Motor neuron (in vitro differentiated cells): Measurements from ENCODE around the gene EPHB6. TPM values are rescaled to one million over a fixed set of nuclear protein-coding genes. Genes with fewer than 3 reads are reported as not detected.

Experiments
- ATAC-seq, 8 experiments: fragments of 200-7000 bp; cut with Tn5 transposase; replicated peaks in 6 of 8; 2 replicates each; pipeline ENCODE4 v1.8.0; 2021; ENCODE audit warnings: mild to moderate bottlenecking in 8 of 8, moderate library complexity in 8 of 8
- H3K27ac ChIP-seq, 2 donors: fragments of 250-450 bp; sonication (Bioruptor Pico); 2 replicates each; pipeline ENCODE4 v1.9.0; 2021; ENCODE audit warnings: antibody characterized with exemption in 2 of 2, mild to moderate bottlenecking in 2 of 2, moderate library complexity in 1 of 2
- H3K4me1 ChIP-seq, 2 donors: fragments of 250-450 bp; sonication (Bioruptor Pico); replicated peaks in 1 of 2; 2 replicates each; pipeline ENCODE4 v1.6.1; 2021; ENCODE audit warnings: antibody characterized with exemption in 2 of 2, mild to moderate bottlenecking in 2 of 2, moderate library complexity in 1 of 2
- H3K4me3 ChIP-seq, 5 donors: fragments of 250-450 bp; sonication (Bioruptor Pico); 2 replicates each; pipeline ENCODE4 v1.9.0; 2021; ENCODE audit warnings: antibody characterized with exemption in 5 of 5, mild to moderate bottlenecking in 5 of 5, moderate library complexity in 4 of 5
- WGBS, 10 experiments: fragments of 450-650 bp; shearing (Covaris generic); methylation state at CpG; one replicate each; pipeline ENCODE4 v1.0.0; 2022; 5-methylcytosine and 5-hydroxymethylcytosine counted together
- in situ Hi-C, 9 experiments: fragments of 400-800 bp; cut with MboI; loops; one replicate each; pipeline ENCODE4 v1.15.0; 2021; ENCODE audit warnings: low sequenced_read_pairs in 9 of 9, low pct_unique_long_range_greater_than_20kb in 2 of 9; ENCODE audit not compliant: unreplicated experiment in 9 of 9
- total RNA-seq, 8 experiments: library from RNA; unstranded; fragments of 300-600 nt; gene quantifications; 2 replicates each; pipeline versions ENCODE4 v1.2.3 to v1.2.4, GENCODE V29; 2022

EPHB6 gene
- total RNA-seq, 8 experiments from 2014 or later: 0.97 to 9.9 (median 3.3) TPM

DNA sequence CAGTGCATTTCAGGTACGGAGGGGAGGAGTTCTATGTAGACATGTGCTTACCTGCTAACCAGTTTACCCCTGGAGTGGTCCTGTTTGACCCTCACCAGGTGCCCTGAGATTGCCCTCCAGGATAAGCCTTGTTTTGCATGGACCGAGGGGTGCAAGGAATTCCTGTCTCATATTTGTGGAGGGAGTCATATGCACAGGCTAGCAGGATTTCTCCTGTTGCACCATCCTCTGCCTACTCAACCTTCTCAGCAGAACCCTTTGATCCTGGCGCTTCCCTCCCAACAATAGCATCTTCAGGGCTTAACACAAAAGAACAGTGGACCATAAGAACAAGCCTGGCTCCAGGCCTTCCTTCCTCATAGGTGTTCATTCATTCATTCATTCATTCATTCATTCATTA lies 23.4 kb downstream of the EPHB6 start:
- no peak overlapping the region for H3K4me3 ChIP-seq
- H3K4me1 ChIP-seq: no peaks in the 10 kb centered on the region
- H3K27ac ChIP-seq: no peak overlapping the region
- in situ Hi-C loops: loop anchor here in 1 of 9 experiments (25.0 kb wide), 1 partner anchor 109 kb away; no protein-coding TSS in a partner anchor
- WGBS, 10 experiments: 17 to 100% (median 60%) methylated on average over 1 to 2 of the region's 3 CpGs; no CpG with 5 or more reads in 3 of the 10 experiments
- ATAC-seq: no peak

GRCh38 chr7:142879060-142879459 lies 24.2 kb downstream of the EPHB6 start:
- peaks cover 0 to 2% of the 10 kb centered on the region in 2 donors for H3K4me1 ChIP-seq
- 3 to 85% (median 67%) methylated on average over 2 to 5 of the region's 5 CpGs for WGBS, 10 experiments
- no peak for ATAC-seq
- H3K4me3 ChIP-seq: no peak overlapping the region
- in situ Hi-C loops: loop anchor here in 1 of 9 experiments (25.0 kb wide), 1 partner anchor 108 kb away; no protein-coding TSS in a partner anchor
- no peak overlapping the region for H3K27ac ChIP-seq

GRCh38 chr7:142880876-142881505 lies 26.1 kb downstream of the EPHB6 start:
- in situ Hi-C loops: loop anchor here in 1 of 9 experiments (25.0 kb wide), 1 partner anchor 106 kb away; no protein-coding TSS in a partner anchor
- H3K4me3 ChIP-seq: no peak overlapping the region
- peaks cover 0 to 3% of the 10 kb centered on the region in 2 donors for H3K4me1 ChIP-seq
- no peak overlapping the region for H3K27ac ChIP-seq
- peak in 1 of 8 experiments; percentile 74 for ATAC-seq
- WGBS, 10 experiments: 9 to 55% (median 28%) methylated on average over 2 to 7 of the region's 8 CpGs; no CpG with 5 or more reads in 2 of the 10 experiments

GRCh38 chr7:142881586-142882337 lies 26.9 kb downstream of the EPHB6 start:
- 0 to 100% (median 76%) methylated on average over 1 to 6 of the region's 9 CpGs for WGBS, 10 experiments
- no peak for ATAC-seq
- H3K4me3 ChIP-seq: no peak overlapping the region
- in situ Hi-C loops: loop anchor here in 1 of 9 experiments (25.0 kb wide), 1 partner anchor 106 kb away; no protein-coding TSS in a partner anchor
- H3K27ac ChIP-seq: no peak overlapping the region
- H3K4me1 ChIP-seq: peaks cover 0 to 3% of the 10 kb centered on the region in 2 donors

- H3K4me3 ChIP-seq: no peak overlapping the region
- peaks cover 0 to 3% of the 10 kb centered on the region in 2 donors for H3K4me1 ChIP-seq
- no peak overlapping the region for H3K27ac ChIP-seq
- no peak for ATAC-seq
- in situ Hi-C loops: loop anchor here in 1 of 9 experiments (25.0 kb wide), 1 partner anchor 105 kb away; no protein-coding TSS in a partner anchor
- whole genome bisulfite sequencing, 10 experiments: 0 to 88% (median 42%) methylated on average over 1 to 3 of the region's 5 CpGs; no CpG with 5 or more reads in 4 of the 10 experiments
These were observed 27.4 kb downstream of the EPHB6 start for GRCh38 chr7:142882338-142882678.

DNA sequence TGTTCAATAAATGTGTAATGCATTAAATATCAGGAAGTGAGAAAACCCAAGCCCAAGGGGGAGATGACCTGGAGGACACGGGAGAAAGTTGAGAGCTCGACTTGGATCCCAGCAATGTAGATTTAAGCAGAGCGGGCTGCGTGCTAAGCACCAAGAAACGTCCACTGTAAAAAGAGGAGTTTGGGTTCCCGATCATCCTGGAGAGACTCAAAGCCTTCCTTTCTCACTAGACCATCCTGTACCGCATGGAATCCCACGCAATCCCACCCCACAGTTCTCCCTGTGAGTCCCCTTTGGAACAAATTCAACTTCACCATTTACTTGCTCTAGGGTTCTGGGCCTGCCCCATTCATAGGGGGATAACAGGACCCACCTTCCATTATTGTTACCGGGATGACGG lies 28.3 kb downstream of the EPHB6 start:
- in situ Hi-C loops: loop anchor here in 1 of 9 experiments (25.0 kb wide), 1 partner anchor 104 kb away; no protein-coding TSS in a partner anchor
- 0 to 100% (median 79%) methylated on average over 1 to 10 of the region's 10 CpGs; no CpG with 5 or more reads in 1 of the 10 experiments for WGBS, 10 experiments
- ATAC-seq: no peak
- H3K27ac ChIP-seq: no peak overlapping the region
- H3K4me3 ChIP-seq: no peak overlapping the region
- peaks cover 0 to 3% of the 10 kb centered on the region in 2 donors for H3K4me1 ChIP-seq

GRCh38 chr7:142883571-142884285 lies 28.9 kb downstream of the EPHB6 start:
- WGBS, 10 experiments: 5 to 93% (median 80%) methylated on average over 1 to 3 of the region's 7 CpGs; no CpG with 5 or more reads in 5 of the 10 experiments
- ATAC-seq: peak in 1 of 8 experiments; percentile 35
- peaks cover 0 to 3% of the 10 kb centered on the region in 2 donors for H3K4me1 ChIP-seq
- H3K4me3 ChIP-seq: no peak overlapping the region
- in situ Hi-C loops: loop anchor here in 1 of 9 experiments (25.0 kb wide), 1 partner anchor 104 kb away; no protein-coding TSS in a partner anchor
- H3K27ac ChIP-seq: no peak overlapping the region

- Histone ChIP-seq H3K27ac (no peak overlapping the region), H3K4me3 (no peak overlapping the region), H3K4me1 (peaks cover 0 to 3% of the 10 kb centered on the region in 2 donors)
- WGBS, 10 experiments: 0 to 92% (median 50%) methylated on average over 1 to 4 of the region's 4 CpGs; no CpG with 5 or more reads in 4 of the 10 experiments
- no peak for ATAC-seq
- in situ Hi-C loops: loop anchor here in 1 of 9 experiments (25.0 kb wide), 1 partner anchor 103 kb away; no protein-coding TSS in a partner anchor
These were observed 29.4 kb downstream of the EPHB6 start for GRCh38 chr7:142884286-142884640.

- in situ Hi-C loops: loop anchor here in 1 of 9 experiments (25.0 kb wide), 1 partner anchor 102 kb away; no protein-coding TSS in a partner anchor
- peaks cover 0 to 3% of the 10 kb centered on the region in 2 donors for H3K4me1 ChIP-seq
- no peak within 1 kb of the TSS for H3K27ac ChIP-seq
- ATAC-seq: peak in 2 of 8 experiments; percentile 32 to 56
- H3K4me3 ChIP-seq: no peak within 1 kb of the TSS
- 30 to 73% (median 60%) methylated on average over 1 to 3 of the region's 16 CpGs; no CpG with 5 or more reads in 6 of the 10 experiments for WGBS, 10 experiments
These were observed 30.7 kb downstream of the EPHB6 start, which contains the start of gene TRPV6 for GRCh38 chr7:142885311-142886230. Gene TRPV6 (minus strand): TSS chr7:142885745.

GRCh38 chr7:142886866-142887265 lies 32.0 kb downstream of the EPHB6 start:
- 0 to 100% (median 39%) methylated on average over 1 to 5 of the region's 7 CpGs; no CpG with 5 or more reads in 3 of the 10 experiments for WGBS, 10 experiments
- Histone ChIP-seq H3K4me3 (no peak overlapping the region), H3K4me1 (peaks cover 0 to 3% of the 10 kb centered on the region in 2 donors), H3K27ac (no peak overlapping the region)
- in situ Hi-C loops: loop anchor here in 1 of 9 experiments (25.0 kb wide), 1 partner anchor 100 kb away; no protein-coding TSS in a partner anchor
- ATAC-seq: no peak

DNA sequence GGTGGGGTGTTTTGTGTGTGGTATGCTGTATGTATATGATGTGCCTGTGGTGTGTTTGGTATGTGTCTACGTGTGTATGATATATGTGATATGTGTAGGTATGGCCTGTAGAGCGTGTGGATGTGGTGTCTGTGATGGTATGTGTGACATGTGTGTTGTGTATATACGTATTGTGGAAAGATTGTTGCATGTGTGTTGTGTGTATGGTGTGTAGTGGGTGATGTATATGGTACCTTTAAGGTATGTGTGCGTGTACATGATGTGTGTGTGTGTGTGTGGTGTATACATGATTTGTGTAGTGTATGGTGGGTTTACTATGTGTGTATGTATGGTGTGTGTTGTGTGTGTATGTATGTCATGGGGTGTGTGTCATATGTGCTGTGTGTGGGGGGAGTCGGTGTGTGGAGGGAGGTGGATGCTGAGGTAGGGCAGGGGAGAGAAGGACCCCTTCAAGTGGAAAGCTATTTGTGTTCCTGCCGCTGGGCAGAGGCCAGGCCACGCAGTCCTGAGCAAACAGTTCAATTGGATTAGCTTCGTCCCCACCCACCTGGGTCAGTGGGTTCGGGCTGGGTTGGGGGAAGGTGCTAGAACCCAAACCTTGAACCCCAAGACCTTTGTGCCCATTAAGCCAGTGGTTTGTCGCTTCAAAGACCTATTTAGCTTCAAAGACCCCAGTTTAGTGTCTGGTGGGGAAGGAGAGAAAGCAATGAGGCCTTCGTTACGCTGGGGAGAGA lies 32.6 kb downstream of the EPHB6 start:
- Histone ChIP-seq H3K27ac (no peak overlapping the region), H3K4me3 (no peak overlapping the region), H3K4me1 (peaks cover 0 to 3% of the 10 kb centered on the region in 2 donors)
- WGBS, 10 experiments: 9 to 100% (median 67%) methylated on average over 1 to 7 of the region's 12 CpGs; no CpG with 5 or more reads in 3 of the 10 experiments
- in situ Hi-C loops: loop anchor here in 1 of 9 experiments (25.0 kb wide), 1 partner anchor 100 kb away; no protein-coding TSS in a partner anchor
- ATAC-seq: no peak
